ENCODE measurements around the gene TANGO6.
"Not testable (repeated sequence)": the region's sequence is repeated elsewhere in the genome, so short reads cannot be mapped to it uniquely, and the experiment has no call there.

The TANGO6 gene

GRCh38 chr16:69049603-69050375 lies 206.5 kb downstream of the TANGO6 start:
- TF ChIP-seq EZH2phosphoT487 (IDR thresholded peaks at IDR 0.05; ENCODE audit: borderline replicate concordance, low read length) = no peak
- Histone ChIP-seq H3K4me2 (ENCODE audit: low read length) (no peak overlapping the region), H3K9me3 (ENCODE audit: control insufficient read depth, insufficient read depth, low read length) (no peaks in the 10 kb centered on the region), H3K27ac (ENCODE audit: low read depth, low read length) (no peak overlapping the region), H3K4me1 (ENCODE audit: control insufficient read depth, low read length) (no peaks in the 10 kb centered on the region), H3K79me2 (ENCODE audit: control insufficient read depth, low read length) (no peaks in the 10 kb centered on the region), H3K36me3 (ENCODE audit: control insufficient read depth, low read length) (no peaks in the 10 kb centered on the region), H3K27me3 (ENCODE audit: control insufficient read depth, low read length) (no peaks in the 10 kb centered on the region), H3K4me3 (ENCODE audit: low read length) (no peak overlapping the region), H3F3A (ENCODE audit: control insufficient read depth, insufficient read depth) (no peaks in the 10 kb centered on the region), H4K20me1 (ENCODE audit: control insufficient read depth, insufficient read depth, low read depth, low read length) (no peaks in the 10 kb centered on the region), H3K9me2 (replicated peaks; ENCODE audit: control insufficient read depth, low read length) (no peaks in the 10 kb centered on the region)

- H3K4me3 ChIP-seq (ENCODE audit: low read length); H3K36me3 ChIP-seq (ENCODE audit: control insufficient read depth, low read length); H3K4me1 ChIP-seq (ENCODE audit: control insufficient read depth, low read length); H3K4me2 ChIP-seq (ENCODE audit: low read length); H3K9me3 ChIP-seq (ENCODE audit: control insufficient read depth, insufficient read depth, low read length); H3F3A ChIP-seq (ENCODE audit: control insufficient read depth, insufficient read depth); H3K79me2 ChIP-seq (ENCODE audit: control insufficient read depth, low read length); H3K27ac ChIP-seq (ENCODE audit: low read depth, low read length); H3K27me3 ChIP-seq (ENCODE audit: control insufficient read depth, low read length); H3K9me2 ChIP-seq (replicated peaks; ENCODE audit: control insufficient read depth, low read length); H4K20me1 ChIP-seq (ENCODE audit: control insufficient read depth, insufficient read depth, low read depth, low read length): not testable (repeated sequence)
Measured at GRCh38 chr16:69051517-69051830, 208.1 kb downstream of the TANGO6 start.

- Histone ChIP-seq H3K4me1 (ENCODE audit: control insufficient read depth, low read length) (no peaks in the 10 kb centered on the region), H3F3A (ENCODE audit: control insufficient read depth, insufficient read depth) (no peaks in the 10 kb centered on the region), H3K4me3 (ENCODE audit: low read length) (no peak overlapping the region), H3K27me3 (ENCODE audit: control insufficient read depth, low read length) (no peaks in the 10 kb centered on the region), H3K9me3 (ENCODE audit: control insufficient read depth, insufficient read depth, low read length) (no peaks in the 10 kb centered on the region), H3K36me3 (ENCODE audit: control insufficient read depth, low read length) (no peaks in the 10 kb centered on the region), H3K4me2 (ENCODE audit: low read length) (no peak overlapping the region), H3K27ac (ENCODE audit: low read depth, low read length) (no peak overlapping the region), H3K9me2 (replicated peaks; ENCODE audit: control insufficient read depth, low read length) (no peaks in the 10 kb centered on the region), H3K79me2 (ENCODE audit: control insufficient read depth, low read length) (no peaks in the 10 kb centered on the region), H4K20me1 (ENCODE audit: control insufficient read depth, insufficient read depth, low read depth, low read length) (no peaks in the 10 kb centered on the region)
- TF ChIP-seq CTCF (IDR thresholded peaks at IDR 0.05; ENCODE audit: low read depth, low read length, poor library complexity, severe bottlenecking) = no peak
- no peak for TF ChIP-seq EZH2phosphoT487 (IDR thresholded peaks at IDR 0.05; ENCODE audit: borderline replicate concordance, low read length)
Measured at GRCh38 chr16:69055008-69055407, 211.7 kb downstream of the TANGO6 start.

GRCh38 chr16:69055980-69056379 lies 212.6 kb downstream of the TANGO6 start:
- TF ChIP-seq CTCF (IDR thresholded peaks at IDR 0.05; ENCODE audit: low read depth, low read length, poor library complexity, severe bottlenecking) (no peak), EZH2phosphoT487 (IDR thresholded peaks at IDR 0.05; ENCODE audit: borderline replicate concordance, low read length) (no peak)
- no peaks in the 10 kb centered on the region for H3K4me1 ChIP-seq (ENCODE audit: control insufficient read depth, low read length)

More at GRCh38 chr16:69055980-69056379, 212.6 kb downstream of the TANGO6 start:
- H4K20me1 ChIP-seq (ENCODE audit: control insufficient read depth, insufficient read depth, low read depth, low read length) = no peaks in the 10 kb centered on the region
- H3F3A ChIP-seq (ENCODE audit: control insufficient read depth, insufficient read depth) = no peaks in the 10 kb centered on the region
- H3K27me3 ChIP-seq (ENCODE audit: control insufficient read depth, low read length) = no peaks in the 10 kb centered on the region
- H3K9me3 ChIP-seq (ENCODE audit: control insufficient read depth, insufficient read depth, low read length) = no peaks in the 10 kb centered on the region
- H3K79me2 ChIP-seq (ENCODE audit: control insufficient read depth, low read length) = no peaks in the 10 kb centered on the region
- no peaks in the 10 kb centered on the region for H3K9me2 ChIP-seq (replicated peaks; ENCODE audit: control insufficient read depth, low read length)
- H3K36me3 ChIP-seq (ENCODE audit: control insufficient read depth, low read length) = no peaks in the 10 kb centered on the region
- H3K27ac ChIP-seq (ENCODE audit: low read depth, low read length) = no peak overlapping the region
- no peak overlapping the region for H3K4me2 ChIP-seq (ENCODE audit: low read length)
- H3K4me3 ChIP-seq (ENCODE audit: low read length) = no peak overlapping the region

All from DOHH2 (cell line).